SK-N-SH treated with all-trans-retinoic acid at 6 μM for 48 hours (cell line): Measurements from ENCODE around the gene ZMIZ1.
"Not testable (repeated sequence)": the region's sequence is repeated elsewhere in the genome, so short reads cannot be mapped to it uniquely, and the experiment has no call there.

Experiments
- ATAC-seq: fragments of 200-7000 bp; cut with Tn5 transposase; 3 replicates; pipeline ENCODE4 v1.9.1; 2020; ENCODE audit warnings: mild to moderate bottlenecking, moderate library complexity
- ARNTL ChIP-seq: fragments of 450-650 bp; formaldehyde crosslinking; IDR thresholded peaks from 2 replicates; pipeline ENCODE4 v1.5.0; 2020; ENCODE audit warnings: low read depth, mild to moderate bottlenecking, moderate library complexity, borderline replicate concordance
- BACH2 ChIP-seq: fragments of 250-450 bp; sonication (Bioruptor Pico); IDR thresholded peaks from 2 replicates; pipeline ENCODE4 v1.9.0; 2021; ENCODE audit warnings: mild to moderate bottlenecking, borderline replicate concordance
- GLIS3 ChIP-seq: fragments of 250-450 bp; sonication (Bioruptor Pico); IDR thresholded peaks from 2 replicates; pipeline ENCODE4 v1.5.0; 2020; ENCODE audit warnings: mild to moderate bottlenecking, moderate library complexity
- ISL1 ChIP-seq: fragments of 250-450 bp; sonication (Bioruptor Pico); IDR thresholded peaks from 2 replicates; pipeline ENCODE4 v2.1.2; 2022; ENCODE audit warnings: mild to moderate bottlenecking, moderate library complexity
- PPARA ChIP-seq: fragments of 250-450 bp; sonication (Bioruptor Pico); IDR thresholded peaks from 2 replicates; pipeline ENCODE4 v1.5.0; 2020; ENCODE audit warnings: mild to moderate bottlenecking, borderline replicate concordance
- TCF4 ChIP-seq: fragments of 250-450 bp; sonication (Bioruptor Pico); IDR thresholded peaks from 2 replicates; pipeline ENCODE4 v1.8.0; 2021; ENCODE audit warnings: mild to moderate bottlenecking, moderate library complexity, borderline replicate concordance
- TOX ChIP-seq: fragments of 250-450 bp; sonication (Bioruptor Pico); IDR thresholded peaks from 2 replicates; pipeline ENCODE4 v1.8.0; 2021; ENCODE audit warnings: mild to moderate bottlenecking, moderate library complexity, borderline replicate concordance
- ZFP30 ChIP-seq: fragments of 450-650 bp; formaldehyde crosslinking; IDR thresholded peaks from 2 replicates; pipeline ENCODE4 v1.5.0; 2022; ENCODE audit warnings: mild to moderate bottlenecking, moderate library complexity
- ZNF565 ChIP-seq: fragments of 450-650 bp; formaldehyde crosslinking; conservative IDR thresholded peaks from 2 replicates; pipeline ENCODE4 v1.5.0; 2020; ENCODE audit warnings: low read depth, mild to moderate bottlenecking, moderate library complexity
- ZNF70 ChIP-seq: fragments of 450-650 bp; formaldehyde crosslinking; IDR thresholded peaks from 2 replicates; pipeline ENCODE4 v1.5.0; 2020; ENCODE audit warnings: mild to moderate bottlenecking, moderate library complexity
- ZNF8 ChIP-seq: fragments of 450-650 bp; formaldehyde crosslinking; IDR thresholded peaks from 2 replicates; pipeline ENCODE4 v1.5.0; 2020; ENCODE audit warnings: mild to moderate bottlenecking, moderate library complexity
- TF ChIP-seq, protein P1 (sequence below): fragments of 250-450 bp; sonication (Bioruptor Pico); IDR thresholded peaks from 2 replicates; pipeline ENCODE4 v1.5.1; 2021; ENCODE audit warnings: mild to moderate bottlenecking, moderate library complexity
- TF ChIP-seq, protein P2 (sequence below): fragments of 250-450 bp; sonication (Bioruptor Pico); IDR thresholded peaks from 2 replicates; pipeline ENCODE4 v1.5.0; 2020; ENCODE audit warnings: mild to moderate bottlenecking, moderate library complexity

Gene ZMIZ1

DNA sequence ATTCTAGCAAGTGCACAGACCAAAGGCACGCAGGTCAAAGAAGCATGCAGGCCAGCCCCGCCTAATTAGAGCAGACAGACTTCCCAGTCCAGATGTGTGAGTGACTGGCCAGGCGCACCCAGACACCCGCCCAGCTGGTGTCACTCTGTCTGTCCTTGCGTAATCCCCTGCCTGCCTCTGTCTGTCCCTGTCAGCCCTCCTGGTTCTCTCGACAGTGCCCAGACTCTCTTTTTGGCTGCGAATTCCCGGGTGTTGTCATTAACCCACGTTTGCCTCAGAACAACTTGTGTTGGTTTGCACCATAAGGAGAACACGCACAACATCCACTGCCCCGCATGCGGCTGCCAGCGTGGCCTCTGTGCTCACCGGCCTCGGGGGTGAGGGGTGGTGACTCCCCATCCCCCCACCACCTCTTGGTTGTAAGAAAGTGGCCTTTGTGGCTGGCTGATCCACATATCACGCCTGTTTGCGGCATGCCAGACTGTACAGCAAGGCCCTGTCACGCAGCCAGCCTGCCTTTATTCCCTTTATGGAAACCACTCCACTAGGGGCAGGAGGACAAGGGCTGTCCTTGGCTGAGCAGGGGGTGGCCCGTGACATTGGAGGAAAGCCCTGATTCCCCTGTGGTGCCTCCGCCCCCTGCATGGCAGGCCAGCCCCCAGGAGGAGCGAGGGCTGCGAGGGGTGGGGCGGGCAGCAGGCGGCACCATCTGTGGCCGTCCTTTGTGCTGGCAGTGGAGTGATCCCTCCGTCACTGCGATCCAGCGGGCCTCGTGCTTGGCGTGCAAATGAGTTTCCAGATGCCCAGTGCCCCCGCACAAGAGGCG, 205.7 kb downstream of the ZMIZ1 start:
- peak; percentile 30; the same call in 2 of the 3 replicates for ATAC-seq
- TF ChIP-seq BACH2 (CRISPR knock-in tag), result no peak
- TF ChIP-seq GLIS3 (CRISPR knock-in tag), result no peak
- TF ChIP-seq, protein P1, sequence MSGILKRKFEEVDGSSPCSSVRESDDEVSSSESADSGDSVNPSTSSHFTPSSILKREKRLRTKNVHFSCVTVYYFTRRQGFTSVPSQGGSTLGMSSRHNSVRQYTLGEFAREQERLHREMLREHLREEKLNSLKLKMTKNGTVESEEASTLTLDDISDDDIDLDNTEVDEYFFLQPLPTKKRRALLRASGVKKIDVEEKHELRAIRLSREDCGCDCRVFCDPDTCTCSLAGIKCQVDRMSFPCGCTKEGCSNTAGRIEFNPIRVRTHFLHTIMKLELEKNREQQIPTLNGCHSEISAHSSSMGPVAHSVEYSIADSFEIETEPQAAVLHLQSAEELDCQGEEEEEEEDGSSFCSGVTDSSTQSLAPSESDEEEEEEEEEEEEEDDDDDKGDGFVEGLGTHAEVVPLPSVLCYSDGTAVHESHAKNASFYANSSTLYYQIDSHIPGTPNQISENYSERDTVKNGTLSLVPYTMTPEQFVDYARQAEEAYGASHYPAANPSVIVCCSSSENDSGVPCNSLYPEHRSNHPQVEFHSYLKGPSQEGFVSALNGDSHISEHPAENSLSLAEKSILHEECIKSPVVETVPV (CRISPR knock-in tag), result no peak
- 0 out of 2 replicates have a peak, but pooled peaks have one; percentile 19 for TF ChIP-seq ZNF70
- TF ChIP-seq PPARA (CRISPR knock-in tag), result peak; percentile 6; the same call in 1 of the 2 replicates
- TF ChIP-seq, protein P2, sequence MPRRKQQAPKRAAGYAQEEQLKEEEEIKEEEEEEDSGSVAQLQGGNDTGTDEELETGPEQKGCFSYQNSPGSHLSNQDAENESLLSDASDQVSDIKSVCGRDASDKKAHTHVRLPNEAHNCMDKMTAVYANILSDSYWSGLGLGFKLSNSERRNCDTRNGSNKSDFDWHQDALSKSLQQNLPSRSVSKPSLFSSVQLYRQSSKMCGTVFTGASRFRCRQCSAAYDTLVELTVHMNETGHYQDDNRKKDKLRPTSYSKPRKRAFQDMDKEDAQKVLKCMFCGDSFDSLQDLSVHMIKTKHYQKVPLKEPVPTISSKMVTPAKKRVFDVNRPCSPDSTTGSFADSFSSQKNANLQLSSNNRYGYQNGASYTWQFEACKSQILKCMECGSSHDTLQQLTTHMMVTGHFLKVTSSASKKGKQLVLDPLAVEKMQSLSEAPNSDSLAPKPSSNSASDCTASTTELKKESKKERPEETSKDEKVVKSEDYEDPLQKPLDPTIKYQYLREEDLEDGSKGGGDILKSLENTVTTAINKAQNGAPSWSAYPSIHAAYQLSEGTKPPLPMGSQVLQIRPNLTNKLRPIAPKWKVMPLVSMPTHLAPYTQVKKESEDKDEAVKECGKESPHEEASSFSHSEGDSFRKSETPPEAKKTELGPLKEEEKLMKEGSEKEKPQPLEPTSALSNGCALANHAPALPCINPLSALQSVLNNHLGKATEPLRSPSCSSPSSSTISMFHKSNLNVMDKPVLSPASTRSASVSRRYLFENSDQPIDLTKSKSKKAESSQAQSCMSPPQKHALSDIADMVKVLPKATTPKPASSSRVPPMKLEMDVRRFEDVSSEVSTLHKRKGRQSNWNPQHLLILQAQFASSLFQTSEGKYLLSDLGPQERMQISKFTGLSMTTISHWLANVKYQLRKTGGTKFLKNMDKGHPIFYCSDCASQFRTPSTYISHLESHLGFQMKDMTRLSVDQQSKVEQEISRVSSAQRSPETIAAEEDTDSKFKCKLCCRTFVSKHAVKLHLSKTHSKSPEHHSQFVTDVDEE (CRISPR knock-in tag), result peak; percentile 78
- TF ChIP-seq TCF4, result peak; percentile 63; the same call in 1 of the 2 replicates
- no peak for TF ChIP-seq ISL1

DNA sequence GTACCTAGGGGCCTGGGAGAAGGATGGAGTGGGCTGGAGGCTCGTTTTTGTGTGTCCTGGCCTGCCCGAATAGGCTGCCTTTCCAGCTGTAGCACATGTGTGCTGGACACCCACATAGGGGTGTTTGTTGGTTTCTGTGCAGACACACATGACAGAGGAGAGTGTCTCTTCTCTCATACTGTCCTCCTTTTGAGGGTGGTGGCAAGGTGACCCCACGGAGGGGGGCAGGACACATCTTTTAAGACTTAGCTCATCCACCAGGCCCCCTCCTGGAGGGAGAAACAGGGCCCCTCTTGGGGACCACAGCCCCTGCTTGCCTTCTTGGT, 206.3 kb downstream of the ZMIZ1 start:
- no peak for ATAC-seq
- no peak for TF ChIP-seq ARNTL (CRISPR knock-in tag)

DNA sequence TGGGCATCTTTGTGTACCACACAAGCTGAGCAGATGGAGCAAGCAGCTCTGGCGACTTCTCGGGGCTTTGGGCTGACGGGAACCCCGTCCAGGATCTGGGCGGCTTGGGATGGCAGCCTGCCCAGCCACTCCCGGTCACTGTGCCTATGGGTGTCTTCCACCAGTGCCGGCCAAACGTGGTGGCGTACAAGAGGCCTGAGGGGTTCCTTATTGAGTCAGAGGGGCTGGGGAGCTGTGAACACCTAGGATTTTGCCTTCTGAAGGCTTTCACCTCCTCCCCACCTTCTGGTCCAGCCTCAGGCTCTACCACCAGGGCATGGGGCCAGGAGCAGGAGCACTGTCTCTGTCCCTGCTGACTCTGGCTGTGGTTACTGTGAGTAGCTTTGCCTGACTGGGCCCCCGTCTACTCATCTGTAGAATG, 206.7 kb downstream of the ZMIZ1 start:
- ATAC-seq, result peak; percentile 15; the same call in 2 of the 3 replicates
- TF ChIP-seq, protein P1 (CRISPR knock-in tag), result no peak
- TF ChIP-seq TCF4 (no peak), TOX (CRISPR knock-in tag) (no peak)

DNA sequence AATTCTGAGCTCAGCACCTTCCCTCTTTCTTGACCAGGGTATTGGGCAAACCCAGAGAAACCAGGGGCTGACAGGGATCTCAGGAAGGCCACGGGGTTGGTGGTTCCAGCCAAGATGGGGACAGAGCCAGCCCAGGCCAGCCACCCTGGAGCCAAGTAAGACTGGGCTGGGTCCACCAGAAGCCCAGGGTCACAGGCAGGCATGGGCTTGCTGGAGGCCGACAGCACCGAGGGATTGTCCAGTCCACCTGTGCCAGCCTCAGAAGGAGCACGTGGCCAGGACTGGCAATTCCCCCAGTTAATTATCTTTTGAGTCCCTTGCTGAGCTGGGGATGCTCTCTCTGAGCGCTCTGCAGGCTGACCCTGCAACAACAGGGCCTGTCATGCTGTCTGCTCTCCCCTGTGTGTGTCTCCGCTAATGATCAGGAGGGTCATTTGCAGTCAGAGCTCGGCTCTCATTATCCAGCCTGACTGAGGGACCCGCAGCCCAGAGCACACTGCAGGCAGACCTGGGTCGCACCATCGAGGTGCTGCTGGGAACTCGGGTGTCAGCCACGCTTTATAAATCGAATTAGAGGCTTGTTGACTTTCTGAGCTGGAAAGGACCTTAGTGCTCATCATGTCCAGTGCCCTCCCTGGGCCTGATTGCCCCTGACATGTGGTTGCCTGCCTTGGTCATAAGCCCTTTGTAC, 209.0 kb downstream of the ZMIZ1 start:
- TF ChIP-seq ZFP30 (CRISPR knock-in tag), result no peak
- no peak for TF ChIP-seq GLIS3 (CRISPR knock-in tag)
- no peak for TF ChIP-seq ZNF565 (CRISPR knock-in tag)
- no peak for TF ChIP-seq TCF4
- TF ChIP-seq, protein P1 (CRISPR knock-in tag), result no peak
- TF ChIP-seq ZNF8 (CRISPR knock-in tag), result no peak
- TF ChIP-seq TOX (CRISPR knock-in tag), result no peak
- TF ChIP-seq, protein P2 (CRISPR knock-in tag), result no peak
- TF ChIP-seq, all 23 proteins: peak for 0
- ATAC-seq, result no peak

DNA sequence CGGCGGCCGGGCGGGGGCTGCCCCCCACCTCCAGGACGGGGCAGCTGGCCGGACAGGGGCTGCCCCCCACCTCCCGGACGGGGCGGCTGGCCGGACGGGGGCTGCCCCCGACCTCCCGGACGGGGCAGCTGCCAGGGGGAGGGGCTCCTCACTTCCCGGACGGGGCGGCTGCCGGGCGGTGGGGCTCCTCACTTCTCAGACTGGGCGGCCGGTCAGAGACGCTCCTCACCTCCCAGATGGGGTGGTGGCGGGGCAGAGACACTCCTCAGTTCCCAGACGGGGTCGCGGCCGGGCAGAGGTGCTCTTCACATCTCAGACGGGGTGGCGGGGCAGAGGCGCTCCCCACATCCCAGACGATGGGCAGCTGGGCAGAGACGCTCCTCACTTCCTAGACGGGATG, 210.3 kb downstream of the ZMIZ1 start:
- ATAC-seq, result not testable (repeated sequence)
